Stimulated activated CD4-positive, alpha-beta T cell treated with anti-CD3 and anti-CD28 coated beads, Interleukin-4, amount 100 ng/mL, for 1 hour (primary cell): ENCODE data around the gene ALDH1A1.

Experiments
- DNase-seq: peaks from one replicate; pipeline ENCODE4 v3.0.0-alpha.2; 2020

ALDH1A1 gene

GRCh38 chr9:72952914-72953313, at the start of gene ALDH1A1:
ALDH1A1 (minus strand) TSS chr9:72953053; CDS start chr9:72953000, 53 bp downstream.
- no peak for DNase-seq

DNA sequence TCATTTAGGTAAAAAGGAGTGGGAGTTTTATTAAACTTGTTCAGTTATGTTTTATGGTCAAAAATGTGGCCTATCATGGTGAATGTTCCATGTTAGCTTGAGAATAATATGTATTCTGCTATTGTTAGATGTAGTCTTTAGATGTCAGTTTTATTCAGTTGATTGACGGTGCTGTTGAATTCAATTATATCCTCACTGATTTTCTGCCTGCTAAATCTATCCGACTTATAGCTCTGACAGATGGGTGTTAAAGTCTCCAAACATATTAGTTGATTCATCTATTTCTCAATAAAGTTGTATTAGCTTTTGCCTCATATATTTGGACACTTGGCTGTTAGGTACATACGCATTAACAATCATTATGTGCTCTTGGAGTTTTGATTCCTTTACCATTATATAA, 49.0 kb upstream of the ALDH1A1 start:
- DNase-seq: no peak

GRCh38 chr9:72998363-72998762, 45.5 kb upstream of the ALDH1A1 start:
- no peak for DNase-seq

DNA sequence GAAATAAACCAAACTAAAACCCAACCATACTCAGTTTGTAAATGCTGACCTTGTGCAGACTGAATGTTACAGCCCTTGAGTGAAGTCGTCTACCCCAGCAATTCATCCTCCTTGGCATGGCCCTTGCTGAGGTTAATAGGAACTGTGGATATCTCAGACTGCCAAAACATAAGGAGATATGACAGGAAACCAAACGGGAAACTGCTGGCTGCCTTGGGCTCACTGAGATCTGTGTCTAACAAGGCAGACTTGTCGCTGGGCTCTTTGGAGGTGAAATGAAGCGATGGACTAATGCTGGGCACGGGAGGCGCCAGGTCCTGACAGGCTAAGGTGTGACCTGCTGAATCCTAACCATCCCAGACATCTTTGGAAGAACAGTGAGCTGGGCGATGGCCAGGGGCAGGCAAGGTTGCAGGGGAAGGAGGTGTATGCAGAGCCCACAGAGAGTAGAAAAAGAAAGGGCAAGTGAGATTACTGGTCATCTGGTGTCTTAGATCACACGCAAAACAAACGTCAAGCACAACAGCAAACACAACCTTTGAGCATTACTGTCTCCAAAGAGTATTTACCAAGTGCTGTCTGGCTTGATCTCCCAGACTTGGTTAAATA, 44.6 kb upstream of the ALDH1A1 start:
- no peak for DNase-seq

- DNase-seq: no peak
These were observed 43.9 kb upstream of the ALDH1A1 start for GRCh38 chr9:72996684-72997314.

- DNase-seq: no peak
These were observed 43.3 kb upstream of the ALDH1A1 start for GRCh38 chr9:72996114-72996513.

GRCh38 chr9:72995131-72996024, 42.5 kb upstream of the ALDH1A1 start:
- DNase-seq: no peak

- DNase-seq: no peak
These were observed 38.9 kb upstream of the ALDH1A1 start for GRCh38 chr9:72991772-72992171.

DNA sequence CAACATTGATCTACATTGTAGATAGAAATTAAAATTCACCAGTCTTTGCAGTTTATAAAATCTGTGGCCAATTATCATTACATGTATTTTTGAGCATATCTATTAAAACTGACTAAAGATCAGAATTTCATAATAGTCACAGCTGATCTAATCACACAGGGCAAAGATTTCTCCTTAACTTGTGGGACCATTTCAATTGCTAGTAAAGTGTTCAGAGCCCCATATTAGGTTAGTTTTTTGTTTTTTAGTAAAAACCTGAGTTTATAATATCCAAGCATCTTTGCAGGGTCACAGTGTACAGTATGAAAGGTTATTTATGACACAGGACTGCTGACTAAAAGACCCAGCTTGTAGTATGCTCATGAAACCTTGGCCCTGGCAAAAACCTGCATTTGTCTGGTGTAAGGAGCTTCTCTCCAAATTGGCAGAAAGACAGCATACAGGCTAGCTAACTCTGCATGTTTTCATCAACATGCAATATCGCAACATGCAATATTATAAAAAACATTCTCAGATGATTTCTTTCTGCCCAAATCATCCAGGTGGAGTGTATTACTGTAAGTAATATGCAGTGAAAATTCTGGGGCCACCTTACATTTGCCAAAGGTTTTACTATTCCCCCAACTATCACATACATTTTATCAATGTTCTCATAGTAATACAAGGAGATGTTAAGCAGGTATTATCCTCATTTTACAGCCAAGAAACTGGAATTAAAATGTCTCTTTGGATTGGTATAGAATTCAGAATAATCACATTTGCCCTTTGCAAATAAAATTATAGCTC, 37.7 kb upstream of the ALDH1A1 start:
- no peak for DNase-seq

DNA sequence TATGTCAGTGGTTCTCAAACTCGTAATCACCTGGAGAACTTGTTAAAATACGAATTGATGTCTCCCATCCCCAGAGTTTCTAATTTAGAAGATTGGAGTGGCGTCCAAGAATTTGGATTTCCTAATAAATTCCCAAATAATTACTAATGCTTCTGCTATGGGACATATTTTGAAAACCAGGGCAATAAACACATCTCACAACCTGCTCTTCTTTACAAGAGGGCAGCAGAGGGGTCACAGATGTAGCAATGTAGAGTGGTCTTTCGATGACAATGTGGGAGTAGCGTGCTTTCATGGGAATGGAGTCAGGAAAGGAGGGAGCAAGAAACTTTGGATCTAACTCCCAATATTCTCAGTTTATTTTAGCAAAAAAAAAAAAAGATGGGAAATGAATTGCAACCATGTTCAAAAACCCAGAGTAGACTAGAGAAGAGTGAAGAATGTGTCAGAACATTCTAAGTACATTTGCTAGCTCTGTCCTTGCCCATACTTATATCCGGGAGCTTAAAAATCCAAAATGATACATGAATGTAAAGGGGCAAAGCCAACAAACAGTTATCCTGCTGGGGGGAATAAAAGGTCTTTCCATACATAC, 33.8 kb upstream of the ALDH1A1 start:
- DNase-seq: no peak

DNA sequence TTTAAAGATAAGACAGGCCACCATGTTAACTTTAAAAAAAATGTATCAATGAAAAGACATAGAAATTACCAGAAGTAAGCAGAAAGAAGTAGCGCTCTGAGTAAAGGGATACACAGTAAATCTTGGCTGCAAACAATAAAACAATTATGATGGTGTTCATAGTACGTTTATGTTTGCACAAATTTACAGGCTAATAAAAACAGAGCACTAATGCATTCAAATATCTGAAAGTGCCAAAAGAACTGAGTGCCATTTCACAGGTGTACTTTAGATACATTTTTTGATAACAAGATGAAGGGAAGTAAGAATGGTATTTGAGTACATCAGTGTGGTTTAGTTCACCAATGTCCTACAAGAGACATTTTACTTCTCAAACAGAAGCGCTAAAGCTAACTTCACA, 32.9 kb upstream of the ALDH1A1 start:
- no peak for DNase-seq

DNA sequence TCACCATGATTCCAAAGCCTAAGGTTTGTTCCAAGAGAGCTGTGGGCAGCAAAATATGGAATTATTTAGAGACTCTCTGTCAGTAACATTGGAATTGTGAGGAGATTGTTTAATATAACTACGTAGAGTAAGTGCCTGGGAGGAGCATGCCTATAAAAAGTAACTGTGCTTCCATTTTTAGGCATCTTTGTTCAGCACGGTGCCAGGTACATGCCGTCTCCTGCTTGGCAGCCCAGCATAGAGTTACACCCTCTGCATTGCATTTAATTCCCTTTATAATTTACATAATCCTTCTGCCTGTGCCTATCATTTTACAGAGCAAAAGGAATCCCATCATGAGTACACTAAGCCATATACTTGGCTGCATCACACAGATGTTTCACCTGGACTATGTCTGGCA, 32.1 kb upstream of the ALDH1A1 start:
- no peak for DNase-seq

DNA sequence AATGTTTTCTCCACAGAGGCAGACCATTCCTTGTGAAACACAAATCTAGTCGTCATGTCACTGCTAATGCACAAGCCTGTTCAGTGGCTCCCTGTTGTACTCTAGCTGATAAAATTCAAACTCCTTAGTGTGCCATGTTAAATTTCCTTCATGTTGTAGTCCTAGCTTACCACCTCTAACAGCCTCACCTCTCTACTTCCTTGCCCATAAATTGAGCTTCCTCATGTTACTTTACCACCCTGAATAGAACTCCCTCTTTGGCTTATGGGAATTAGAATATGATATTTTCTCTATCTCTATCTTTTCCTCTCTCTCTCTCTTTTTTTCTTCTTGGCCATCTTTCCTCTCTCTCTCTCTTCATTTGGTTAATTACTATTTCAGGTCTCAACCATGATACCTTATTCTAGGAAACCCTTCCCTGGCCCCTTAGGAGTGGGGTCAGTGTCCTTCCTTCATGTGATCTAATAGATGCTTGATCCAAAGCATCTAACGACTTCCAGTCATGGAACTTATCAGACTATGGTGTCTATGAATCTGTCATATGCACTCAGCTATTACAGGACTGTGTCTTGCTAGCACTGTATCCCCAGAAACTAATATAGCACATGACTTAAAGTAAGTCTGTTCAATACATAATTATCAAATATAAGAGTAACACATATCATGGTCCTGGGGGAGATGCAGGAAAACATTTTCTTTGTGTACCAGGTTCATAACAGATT, 31.5 kb upstream of the ALDH1A1 start:
- DNase-seq: no peak

GRCh38 chr9:72983512-72984225, 30.8 kb upstream of the ALDH1A1 start:
- DNase-seq: no peak

DNA sequence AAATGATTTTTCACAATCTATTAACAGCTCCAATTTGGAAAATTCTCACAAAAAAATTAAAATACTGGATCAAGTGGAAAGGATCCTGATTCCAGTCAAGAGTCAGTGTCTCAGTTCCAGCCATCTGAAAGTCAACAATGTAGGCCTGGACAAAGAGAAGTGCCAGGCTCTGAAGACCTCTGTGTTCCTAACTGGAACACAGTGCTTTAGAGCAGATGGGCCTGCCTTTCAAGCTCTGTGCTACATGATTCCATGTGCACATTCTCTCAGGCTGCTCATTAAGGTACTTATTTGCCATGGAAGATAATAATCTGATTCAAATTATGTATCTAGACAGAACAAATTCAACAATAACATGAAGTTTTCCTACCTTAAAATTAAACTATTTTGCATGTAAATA, 30.2 kb upstream of the ALDH1A1 start:
- no peak for DNase-seq

DNA sequence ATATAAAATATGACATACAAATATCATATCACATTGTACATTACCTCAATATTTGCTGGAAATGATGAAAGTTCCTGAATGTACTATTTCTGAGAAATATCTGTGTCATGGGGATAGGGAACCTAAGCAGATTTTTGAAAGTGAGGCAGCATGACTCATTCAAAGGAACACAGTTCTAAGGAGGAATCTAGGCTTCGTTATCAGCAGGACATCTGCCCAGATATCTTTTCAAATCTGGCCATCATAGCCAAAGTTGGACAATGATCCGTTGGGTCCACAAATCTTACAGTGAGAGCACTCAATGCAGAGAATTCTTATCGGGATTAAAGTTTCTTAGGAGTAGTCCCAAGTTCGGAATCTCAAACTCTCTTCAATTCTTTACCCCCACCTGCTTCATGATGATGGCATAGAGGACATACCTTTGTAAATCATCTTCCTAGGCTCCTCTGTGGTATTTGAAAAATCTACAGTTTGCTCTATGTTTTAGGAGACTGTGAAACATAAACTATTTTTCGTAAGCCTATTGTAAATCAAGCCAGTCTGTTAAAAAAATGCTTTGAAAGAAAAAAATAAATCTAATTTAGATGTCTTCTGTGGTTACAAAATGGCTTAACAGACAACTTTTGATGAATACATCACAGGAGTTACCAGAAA, 29.4 kb upstream of the ALDH1A1 start:
- no peak for DNase-seq

GRCh38 chr9:72981433-72981832, 28.6 kb upstream of the ALDH1A1 start:
- DNase-seq: no peak

DNA sequence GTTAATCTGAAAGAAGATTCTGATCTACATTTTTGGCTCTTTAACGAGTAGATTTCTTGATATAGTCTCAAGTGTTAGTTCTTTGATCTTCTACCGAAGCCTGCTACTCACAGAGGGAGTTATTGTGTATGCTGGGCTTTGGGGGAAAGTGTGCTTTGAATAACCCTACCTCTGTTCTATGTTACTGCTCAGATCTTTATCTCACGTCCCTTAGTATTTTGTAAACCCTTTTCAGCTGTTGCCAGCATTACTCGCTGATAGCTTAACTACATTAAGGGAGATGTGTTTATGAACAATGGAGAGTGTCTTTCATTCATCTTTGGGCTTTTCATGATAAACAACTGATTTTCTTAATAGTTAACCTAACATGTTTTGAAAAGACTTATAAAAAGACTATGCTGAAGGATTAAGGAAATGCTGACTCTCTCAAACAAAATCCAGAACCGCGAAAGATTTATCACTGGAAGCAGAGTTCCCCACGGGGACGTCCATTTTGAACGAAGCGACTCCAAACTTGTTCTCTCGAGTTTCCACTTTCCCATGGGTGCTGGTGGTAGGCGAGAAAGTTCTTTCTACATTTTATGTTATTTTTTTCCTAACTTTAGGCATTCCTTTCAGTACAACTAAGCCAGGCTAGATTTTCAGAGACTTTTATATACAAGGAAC, 27.9 kb upstream of the ALDH1A1 start:
- DNase-seq: no peak

- no peak for DNase-seq
These were observed 27.3 kb upstream of the ALDH1A1 start for GRCh38 chr9:72980183-72980582.

GRCh38 chr9:72979405-72980100, 26.7 kb upstream of the ALDH1A1 start:
- DNase-seq: no peak
